Measurements from ENCODE around the gene NOL9. TPM values are rescaled to one million over a fixed set of nuclear protein-coding genes. Genes with fewer than 3 reads are reported as not detected.

The NOL9 gene
- polyA plus RNA-seq, 3 donors = 3.7 to 11.5 (median 7.6) TPM

DNA sequence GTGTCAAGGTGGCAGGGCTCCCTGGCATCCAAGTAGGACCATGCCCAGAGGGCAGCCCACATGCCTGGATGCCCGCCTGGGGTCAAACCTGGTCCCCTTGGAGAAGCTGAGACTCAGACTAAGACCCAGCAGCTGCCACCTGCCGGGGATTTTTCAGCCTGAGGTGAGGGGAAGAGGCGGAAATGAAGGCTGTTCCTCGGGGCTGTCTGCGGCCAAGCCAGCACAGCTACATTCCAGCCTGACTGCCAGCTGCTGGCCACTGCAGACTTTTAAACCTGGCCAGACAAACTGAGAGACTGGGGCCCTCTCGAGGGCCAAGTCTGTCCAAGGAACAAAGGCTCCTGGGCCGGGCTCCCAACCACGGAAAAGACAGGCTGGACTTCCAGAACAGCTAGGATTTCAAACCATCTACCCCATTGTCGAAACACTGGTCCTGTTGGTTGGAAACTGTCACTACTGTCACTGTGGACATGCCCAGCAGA is 41.0 kb downstream of the NOL9 start:
- Histone ChIP-seq H3K9ac (ENCODE audit: insufficient read depth, low read length, poor library complexity, severe bottlenecking) (no peak overlapping the region), H3K79me2 (ENCODE audit: insufficient read depth, low read length) (no peaks in the 10 kb centered on the region), H4K20me1 (ENCODE audit: insufficient read depth, low read length) (no peaks in the 10 kb centered on the region), H3K27me3 (ENCODE audit: control insufficient read depth in 2 of 2, insufficient read depth in 2 of 2, low read length in 2 of 2) (no peaks in the 10 kb centered on the region), H3K36me3 (replicated peaks in 1 of 2; ENCODE audit: control insufficient read depth in 1 of 2, insufficient read depth in 2 of 2, low read length in 2 of 2) (no peaks in the 10 kb centered on the region), H3K4me1 (ENCODE audit: control insufficient read depth in 1 of 2, insufficient read depth in 2 of 2, low read length in 2 of 2) (peaks cover 0 to 3% of the 10 kb centered on the region in 2 donors), H3K4me2 (replicated peaks; ENCODE audit: extremely low read depth, low read length, poor library complexity, severe bottlenecking) (no peak overlapping the region), H3K4me3 (replicated peaks in 1 of 3; ENCODE audit: low read depth in 2 of 3, low read length in 3 of 3) (no peak overlapping the region), H2AFZ (ENCODE audit: insufficient read depth, low read depth, low read length, poor library complexity, severe bottlenecking) (no peak overlapping the region), H3K27ac (ENCODE audit: low read depth in 1 of 2, low read length in 2 of 2) (no peak overlapping the region), H3K9me3 (replicated peaks in 1 of 2; ENCODE audit: control insufficient read depth in 1 of 2, insufficient read depth in 1 of 2, low read length in 2 of 2) (no peaks in the 10 kb centered on the region)
- peak overlapping the region in 1 of 7 donors; percentile 4 for H3K27ac Mint-ChIP-seq
- peaks cover 2% of the 10 kb centered on the region for H3K4me1 Mint-ChIP-seq
- H3K27me3 Mint-ChIP-seq (ENCODE audit: low read depth in 3 of 3) = peaks cover 0 to 5% (median 3%) of the 10 kb centered on the region in 3 donors
- DNase-seq = no peak
- intact Hi-C loops (cut with micrococcal nuclease) = no loop called here
- TF ChIP-seq, protein P1, sequence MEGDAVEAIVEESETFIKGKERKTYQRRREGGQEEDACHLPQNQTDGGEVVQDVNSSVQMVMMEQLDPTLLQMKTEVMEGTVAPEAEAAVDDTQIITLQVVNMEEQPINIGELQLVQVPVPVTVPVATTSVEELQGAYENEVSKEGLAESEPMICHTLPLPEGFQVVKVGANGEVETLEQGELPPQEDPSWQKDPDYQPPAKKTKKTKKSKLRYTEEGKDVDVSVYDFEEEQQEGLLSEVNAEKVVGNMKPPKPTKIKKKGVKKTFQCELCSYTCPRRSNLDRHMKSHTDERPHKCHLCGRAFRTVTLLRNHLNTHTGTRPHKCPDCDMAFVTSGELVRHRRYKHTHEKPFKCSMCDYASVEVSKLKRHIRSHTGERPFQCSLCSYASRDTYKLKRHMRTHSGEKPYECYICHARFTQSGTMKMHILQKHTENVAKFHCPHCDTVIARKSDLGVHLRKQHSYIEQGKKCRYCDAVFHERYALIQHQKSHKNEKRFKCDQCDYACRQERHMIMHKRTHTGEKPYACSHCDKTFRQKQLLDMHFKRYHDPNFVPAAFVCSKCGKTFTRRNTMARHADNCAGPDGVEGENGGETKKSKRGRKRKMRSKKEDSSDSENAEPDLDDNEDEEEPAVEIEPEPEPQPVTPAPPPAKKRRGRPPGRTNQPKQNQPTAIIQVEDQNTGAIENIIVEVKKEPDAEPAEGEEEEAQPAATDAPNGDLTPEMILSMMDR (IDR thresholded peaks at IDR 0.05) = no peak
- WGBS (ENCODE audit: insufficient coverage) = 93% methylated on average over 8 of the region's 9 CpGs
- H3K9me3 Mint-ChIP-seq = no peaks in the 10 kb centered on the region
- H3K4me3 Mint-ChIP-seq = no peak overlapping the region
- H3K36me3 Mint-ChIP-seq = no peaks in the 10 kb centered on the region

DNA sequence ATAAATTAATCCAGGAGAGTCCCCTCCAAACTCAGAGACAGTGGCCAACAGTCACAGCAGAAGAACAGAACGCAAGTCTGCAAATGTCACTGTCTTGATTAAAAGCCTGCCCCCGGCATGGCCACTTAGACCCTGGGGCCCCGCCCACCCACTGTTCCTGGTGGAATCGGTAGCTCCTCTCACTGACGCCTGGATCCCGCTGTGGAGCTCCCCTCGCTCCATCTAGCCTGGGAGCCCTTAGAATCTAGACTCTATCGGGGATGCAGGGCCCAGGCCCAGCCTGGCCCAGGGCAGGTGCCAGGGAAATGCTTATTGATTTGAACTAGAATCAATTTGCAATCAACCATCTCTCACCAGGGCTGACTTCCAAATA is 41.4 kb downstream of the NOL9 start:
- no peaks in the 10 kb centered on the region for H3K27me3 ChIP-seq (ENCODE audit: control insufficient read depth in 2 of 2, insufficient read depth in 2 of 2, low read length in 2 of 2)
- no peak for DNase-seq
- H3K4me1 Mint-ChIP-seq = peaks cover 2% of the 10 kb centered on the region
- TF ChIP-seq, protein P1 (IDR thresholded peaks at IDR 0.05) = no peak
- no peak overlapping the region for H3K27ac Mint-ChIP-seq
- H3K9me3 ChIP-seq (replicated peaks in 1 of 2; ENCODE audit: control insufficient read depth in 1 of 2, insufficient read depth in 1 of 2, low read length in 2 of 2) = no peaks in the 10 kb centered on the region
- no peaks in the 10 kb centered on the region for H3K36me3 Mint-ChIP-seq
- no peak overlapping the region for H3K4me3 ChIP-seq (replicated peaks in 1 of 3; ENCODE audit: low read depth in 2 of 3, low read length in 3 of 3)
- no peak overlapping the region for H2AFZ ChIP-seq (ENCODE audit: insufficient read depth, low read depth, low read length, poor library complexity, severe bottlenecking)
- no peak overlapping the region for H3K9ac ChIP-seq (ENCODE audit: insufficient read depth, low read length, poor library complexity, severe bottlenecking)
- intact Hi-C loops (cut with micrococcal nuclease) = no loop called here
- H3K36me3 ChIP-seq (replicated peaks in 1 of 2; ENCODE audit: control insufficient read depth in 1 of 2, insufficient read depth in 2 of 2, low read length in 2 of 2) = no peaks in the 10 kb centered on the region
- 97% methylated on average over 6 of the region's 8 CpGs for WGBS (ENCODE audit: insufficient coverage)
- no peaks in the 10 kb centered on the region for H3K79me2 ChIP-seq (ENCODE audit: insufficient read depth, low read length)
- H3K27me3 Mint-ChIP-seq (ENCODE audit: low read depth in 3 of 3) = peaks cover 1 to 5% (median 5%) of the 10 kb centered on the region in 3 donors
- H3K27ac ChIP-seq (ENCODE audit: low read depth in 1 of 2, low read length in 2 of 2) = no peak overlapping the region
- no peak overlapping the region for H3K4me3 Mint-ChIP-seq
- H3K9me3 Mint-ChIP-seq = no peaks in the 10 kb centered on the region
- H4K20me1 ChIP-seq (ENCODE audit: insufficient read depth, low read length) = no peaks in the 10 kb centered on the region
- H3K4me2 ChIP-seq (replicated peaks; ENCODE audit: extremely low read depth, low read length, poor library complexity, severe bottlenecking) = no peak overlapping the region
- H3K4me1 ChIP-seq (ENCODE audit: control insufficient read depth in 1 of 2, insufficient read depth in 2 of 2, low read length in 2 of 2) = peaks cover 0 to 3% of the 10 kb centered on the region in 2 donors

Data from CD14-positive monocyte (primary cell).